Immature natural killer cell (primary cell): ENCODE measurements around the gene AAK1. TPM values are rescaled to one million over a fixed set of nuclear protein-coding genes. Genes with fewer than 3 reads are reported as not detected.
"Not testable (repeated sequence)": the region's sequence is repeated elsewhere in the genome, so short reads cannot be mapped to it uniquely, and the experiment has no call there.

Experiments
- DNase-seq, 3 donors: peaks; one replicate each; pipeline ENCODE4 v3.0.0; 2022; ENCODE audit warnings: mixed read lengths in 1 of 3
- H3K27ac Mint-ChIP-seq, 6 donors: one replicate each; pipeline ENCODE4 v1.8.0; 2020; ENCODE audit warnings: mixed read lengths in 6 of 6, mild to moderate bottlenecking in 5 of 6, inconsistent platforms in 4 of 6, moderate library complexity in 3 of 6
- H3K27me3 Mint-ChIP-seq, 3 donors: one replicate each; pipeline ENCODE4 v1.8.0; 2020 to 2021; ENCODE audit warnings: low read depth in 3 of 3, mild to moderate bottlenecking in 3 of 3, mixed read lengths in 3 of 3, moderate library complexity in 3 of 3, inconsistent platforms in 1 of 3
- H3K36me3 Mint-ChIP-seq, 3 donors: one replicate each; pipeline ENCODE4 v1.8.0; 2020; ENCODE audit warnings: mixed read lengths in 3 of 3, inconsistent platforms in 2 of 3, mild to moderate bottlenecking in 2 of 3
- H3K4me1 Mint-ChIP-seq, 2 donors: one replicate each; pipeline ENCODE4 v1.8.0; 2020; ENCODE audit warnings: inconsistent platforms in 2 of 2, mild to moderate bottlenecking in 2 of 2, mixed read lengths in 2 of 2, moderate library complexity in 1 of 2
- H3K4me3 Mint-ChIP-seq, 5 donors: one replicate each; pipeline ENCODE4 v1.8.0; 2020; ENCODE audit warnings: mild to moderate bottlenecking in 5 of 5, mixed read lengths in 5 of 5, inconsistent platforms in 3 of 5, moderate library complexity in 3 of 5
- H3K9me3 Mint-ChIP-seq, 6 donors: one replicate each; pipeline ENCODE4 v1.8.0; 2020; ENCODE audit warnings: mild to moderate bottlenecking in 6 of 6, mixed read lengths in 6 of 6, inconsistent platforms in 4 of 6, moderate library complexity in 3 of 6
- polyA plus RNA-seq, 3 donors: library from polyadenylated mRNA; unstranded; fragments of 300-500 nt; fragmentation: Illumina TruSeq; gene quantifications; one replicate each; pipeline ENCODE4 v1.2.3, GENCODE V29; 2021

The AAK1 gene
- polyA plus RNA-seq, 3 donors from 2014 or later: 23.1 to 121 (median 38.2) TPM

GRCh38 chr2:69616755-69617154 is 26.8 kb downstream of the AAK1 start:
- peaks cover 0 to 7% of the 10 kb centered on the region in 2 donors for H3K4me1 Mint-ChIP-seq
- peak; percentile 36 to 46 (median 44) for DNase-seq
- peak overlapping the region; percentile 10 to 68 (median 52) for H3K4me3 Mint-ChIP-seq
- H3K27ac Mint-ChIP-seq: peak overlapping the region in 4 of 6 donors; percentile 79 to 88 (median 86)
- H3K27me3 Mint-ChIP-seq: peaks cover 0 to 1% (median 0%) of the 10 kb centered on the region in 3 donors
- no peaks in the 10 kb centered on the region for H3K9me3 Mint-ChIP-seq
- peaks cover 0 to 4% (median 0%) of the 10 kb centered on the region in 3 donors for H3K36me3 Mint-ChIP-seq

GRCh38 chr2:69615969-69616368 is 27.6 kb downstream of the AAK1 start:
- Mint-ChIP-seq H3K4me3 (peak overlapping the region; percentile 32 to 65 (median 55)), H3K4me1 (peaks cover 0 to 15% of the 10 kb centered on the region in 2 donors), H3K27ac (peak overlapping the region in 5 of 6 donors; percentile 70 to 92 (median 88))

GRCh38 chr2:69615078-69615625 is 28.4 kb downstream of the AAK1 start:
- peak overlapping the region in 4 of 5 donors; percentile 32 to 59 (median 46) for H3K4me3 Mint-ChIP-seq

More at GRCh38 chr2:69615969-69616368, 27.6 kb downstream of the AAK1 start:
- Mint-ChIP-seq H3K9me3 (no peaks in the 10 kb centered on the region), H3K36me3 (peaks cover 0 to 4% (median 0%) of the 10 kb centered on the region in 3 donors), H3K27me3 (peaks cover 0 to 1% (median under 1%) of the 10 kb centered on the region in 3 donors)
- peak; percentile 51 to 57 (median 54) for DNase-seq

GRCh38 chr2:69612707-69613106 is 30.8 kb downstream of the AAK1 start:
- Mint-ChIP-seq H3K4me1 (peaks cover 12 to 34% of the 10 kb centered on the region in 2 donors), H3K9me3 (no peaks in the 10 kb centered on the region), H3K27me3 (peaks cover 0 to 2% (median 1%) of the 10 kb centered on the region in 3 donors), H3K4me3 (no peak overlapping the region), H3K27ac (peak overlapping the region in 4 of 6 donors; percentile 29 to 57 (median 38)), H3K36me3 (peaks cover 0 to 4% (median 0%) of the 10 kb centered on the region in 3 donors)
- DNase-seq: no peak

More at GRCh38 chr2:69615078-69615625, 28.4 kb downstream of the AAK1 start:
- Mint-ChIP-seq H3K9me3 (no peaks in the 10 kb centered on the region), H3K4me1 (peaks cover 0 to 21% of the 10 kb centered on the region in 2 donors), H3K36me3 (peaks cover 0 to 4% (median 0%) of the 10 kb centered on the region in 3 donors), H3K27me3 (peaks cover 0 to 2% (median 1%) of the 10 kb centered on the region in 3 donors), H3K27ac (peak overlapping the region in 5 of 6 donors; percentile 84 to 92 (median 88))
- no peak for DNase-seq

GRCh38 chr2:69612200-69612599 is 31.3 kb downstream of the AAK1 start:
- Mint-ChIP-seq H3K4me1 (peaks cover 17 to 39% of the 10 kb centered on the region in 2 donors), H3K9me3 (no peaks in the 10 kb centered on the region), H3K27ac (peak overlapping the region in 1 of 6 donors; percentile 57), H3K36me3 (peaks cover 0 to 4% (median 0%) of the 10 kb centered on the region in 3 donors), H3K27me3 (peaks cover 0 to 2% (median 1%) of the 10 kb centered on the region in 3 donors), H3K4me3 (no peak overlapping the region)
- DNase-seq: no peak

GRCh38 chr2:69608109-69608508 is 35.4 kb downstream of the AAK1 start:
- peak overlapping the region in 4 of 6 donors; percentile 14 to 63 (median 32) for H3K27ac Mint-ChIP-seq
- peaks cover 3 to 7% (median 4%) of the 10 kb centered on the region in 3 donors for H3K36me3 Mint-ChIP-seq
- H3K9me3 Mint-ChIP-seq: no peaks in the 10 kb centered on the region
- no peak for DNase-seq
- peaks cover 58 to 80% of the 10 kb centered on the region in 2 donors for H3K4me1 Mint-ChIP-seq
- H3K4me3 Mint-ChIP-seq: no peak overlapping the region
- H3K27me3 Mint-ChIP-seq: peaks cover 0 to 2% (median 2%) of the 10 kb centered on the region in 3 donors

- not testable (repeated sequence) for H3K4me3 Mint-ChIP-seq, H3K36me3 Mint-ChIP-seq, DNase-seq, H3K9me3 Mint-ChIP-seq, H3K27me3 Mint-ChIP-seq
- Mint-ChIP-seq H3K27ac (peak overlapping the region in 2 of 6 donors; percentile 18 to 70), H3K4me1 (peaks cover 71 to 79% of the 10 kb centered on the region in 2 donors)
Measured at GRCh38 chr2:69606771-69607170, 36.8 kb downstream of the AAK1 start.

- no peak for DNase-seq
- Mint-ChIP-seq H3K27me3 (peaks cover 0 to 2% (median 0%) of the 10 kb centered on the region in 3 donors), H3K27ac (peak overlapping the region in 5 of 6 donors; percentile 15 to 75 (median 61)), H3K36me3 (peaks cover 4 to 7% (median 4%) of the 10 kb centered on the region in 3 donors), H3K4me1 (peaks cover 82 to 86% of the 10 kb centered on the region in 2 donors), H3K4me3 (no peak overlapping the region), H3K9me3 (no peaks in the 10 kb centered on the region)
Measured at GRCh38 chr2:69605284-69605683, 38.3 kb downstream of the AAK1 start.

GRCh38 chr2:69604836-69605235 is 38.7 kb downstream of the AAK1 start:
- no peaks in the 10 kb centered on the region for H3K9me3 Mint-ChIP-seq
- H3K27me3 Mint-ChIP-seq: peaks cover 0 to 2% (median 0%) of the 10 kb centered on the region in 3 donors
- H3K27ac Mint-ChIP-seq: peak overlapping the region in 5 of 6 donors; percentile 15 to 75 (median 61)
- no peak for DNase-seq
- peaks cover 4 to 7% (median 6%) of the 10 kb centered on the region in 3 donors for H3K36me3 Mint-ChIP-seq
- H3K4me1 Mint-ChIP-seq: peaks cover 83 to 90% of the 10 kb centered on the region in 2 donors
- H3K4me3 Mint-ChIP-seq: no peak overlapping the region

- Mint-ChIP-seq H3K27ac (peak overlapping the region in 5 of 6 donors; percentile 3 to 82 (median 61)), H3K27me3 (peaks cover 0 to 2% (median 0%) of the 10 kb centered on the region in 3 donors), H3K4me3 (no peak overlapping the region), H3K4me1 (peaks cover 87 to 96% of the 10 kb centered on the region in 2 donors), H3K9me3 (no peaks in the 10 kb centered on the region), H3K36me3 (peaks cover 4 to 7% (median 6%) of the 10 kb centered on the region in 3 donors)
- DNase-seq: no peak
Measured at GRCh38 chr2:69604026-69604678, 39.4 kb downstream of the AAK1 start.

GRCh38 chr2:69603146-69603743 is 40.3 kb downstream of the AAK1 start:
- Mint-ChIP-seq H3K27ac (peak overlapping the region; percentile 22 to 82 (median 50)), H3K4me1 (peaks cover 85 to 96% of the 10 kb centered on the region in 2 donors), H3K36me3 (peaks cover 4 to 7% (median 6%) of the 10 kb centered on the region in 3 donors), H3K9me3 (no peaks in the 10 kb centered on the region), H3K4me3 (no peak overlapping the region), H3K27me3 (peaks cover 0 to 2% (median 0%) of the 10 kb centered on the region in 3 donors)
- DNase-seq: no peak

- Mint-ChIP-seq H3K36me3 (peaks cover 4 to 7% (median 6%) of the 10 kb centered on the region in 3 donors), H3K27ac (peak overlapping the region in 3 of 6 donors; percentile 5 to 68 (median 41)), H3K9me3 (no peaks in the 10 kb centered on the region), H3K27me3 (peaks cover 0 to 2% (median 0%) of the 10 kb centered on the region in 3 donors), H3K4me1 (peaks cover 84 to 96% of the 10 kb centered on the region in 2 donors), H3K4me3 (no peak overlapping the region)
- DNase-seq: no peak
Measured at GRCh38 chr2:69601179-69601612, 42.3 kb downstream of the AAK1 start.

- Mint-ChIP-seq H3K27me3 (peaks cover 0 to 2% (median 0%) of the 10 kb centered on the region in 3 donors), H3K27ac (peak overlapping the region in 5 of 6 donors; percentile 41 to 70 (median 57)), H3K36me3 (peaks cover 0 to 3% (median 0%) of the 10 kb centered on the region in 3 donors), H3K4me3 (peak overlapping the region in 1 of 5 donors; percentile 19), H3K9me3 (no peaks in the 10 kb centered on the region), H3K4me1 (peaks cover 81 to 94% of the 10 kb centered on the region in 2 donors)
- DNase-seq: no peak
Measured at GRCh38 chr2:69600425-69600824, 43.1 kb downstream of the AAK1 start.
